A549 (cell line): ENCODE measurements around the gene MAP7D2. TPM values are rescaled to one million over a fixed set of nuclear protein-coding genes. Genes with fewer than 3 reads are reported as not detected.

ENCODE experiments used
- ATAC-seq, 2 experiments: fragments of 200-7000 bp in 1 of 2; fragments of >200 bp in 1 of 2; cut with Nextera tagmentation in 1 of 2; cut with Tn5 transposase in 1 of 2; 3 replicates each; pipeline versions ENCODE4 v1.8.0 to v1.9.1; 2018 to 2020; ENCODE audit warnings: mild to moderate bottlenecking in 1 of 2, moderate library complexity in 1 of 2
- CTCF ChIA-PET: fragments of 300-600 bp; sonication (Branson Sonifier 250); formaldehyde crosslinking; extraction: SDS; loops from one replicate; lab custom pipeline; 2021; ENCODE audit warnings: antibody characterized with exemption, inconsistent platforms; lab: Yijun Ruan, JAX
- POLR2A ChIA-PET: fragments of 350-600 bp; formaldehyde crosslinking; extraction: SDS; loops from one replicate; lab custom pipeline; 2021; ENCODE audit warnings: antibody characterized with exemption, inconsistent platforms; lab: Yijun Ruan, JAX
- DNase-seq, 2 experiments: peaks; one replicate each; pipeline versions ENCODE4 v3.0.0 to v3.0.0-alpha.2; 2011 to 2016; ENCODE audit warnings: low read depth in 1 of 2, low spot score in 1 of 2
- FAIRE-seq: peaks from 2 replicates; lab custom pipeline; 2011; peaks lifted over from hg19 to GRCh38; lab: Jason Lieb, UNC
- H3K27ac ChIP-seq, 2 experiments: fragments of >200 bp; sonication (Bioruptor Twin); formaldehyde crosslinking; 3 replicates each; pipeline ENCODE4 v1.5.1; 2016 to 2017
- H3K4me1 ChIP-seq: fragments of >200 bp; sonication (Bioruptor Twin); formaldehyde crosslinking; 3 replicates; pipeline ENCODE4 v1.6.1; 2016
- H3K4me2 ChIP-seq: fragments of >200 bp; sonication (Bioruptor Twin); formaldehyde crosslinking; 3 replicates; pipeline ENCODE4 v1.6.1; 2016
- H3K4me3 ChIP-seq: fragments of >200 bp; sonication (Bioruptor Twin); formaldehyde crosslinking; 3 replicates; pipeline ENCODE4 v1.5.1; 2016
- H3K9me3 ChIP-seq: fragments of >200 bp; sonication (Bioruptor Twin); formaldehyde crosslinking; 3 replicates; pipeline ENCODE4 v1.6.1; 2016
- CEBPB ChIP-seq, 2 experiments: fragments of >200 bp in 1 of 2; sonication (Bioruptor Twin) in 1 of 2; formaldehyde crosslinking in 1 of 2; IDR thresholded peaks; 2 replicates each; pipeline ENCODE4 v1.6.1; 2012 to 2016
- EHF ChIP-seq: fragments of 250-450 bp; sonication (Bioruptor Pico); IDR thresholded peaks from 2 replicates; pipeline ENCODE4 v1.5.0; 2020; ENCODE audit warnings: mild to moderate bottlenecking
- FOSL2 ChIP-seq, 2 experiments: fragments of 450-650 bp in 1 of 2; fragments of >200 bp in 1 of 2; sonication (Bioruptor Twin) in 1 of 2; formaldehyde crosslinking; IDR thresholded peaks; 2 replicates each; pipeline versions ENCODE4 v1.5.0 to v1.6.1; 2016 to 2020; ENCODE audit warnings: mild to moderate bottlenecking in 1 of 2, moderate library complexity in 1 of 2
- FOXS1 ChIP-seq: fragments of 250-450 bp; sonication (Bioruptor Pico); IDR thresholded peaks from 2 replicates; pipeline ENCODE4 v1.5.0; 2020; ENCODE audit warnings: mild to moderate bottlenecking, moderate library complexity
- HOXA7 ChIP-seq: fragments of 250-450 bp; sonication (Bioruptor Pico); IDR thresholded peaks from 2 replicates; pipeline ENCODE4 v1.5.0; 2020; ENCODE audit warnings: mild to moderate bottlenecking, moderate library complexity
- HOXB13 ChIP-seq: fragments of 250-450 bp; sonication (Bioruptor Pico); IDR thresholded peaks from 2 replicates; pipeline ENCODE4 v1.5.0; 2020; ENCODE audit warnings: low read depth, mild to moderate bottlenecking, moderate library complexity
- HOXB5 ChIP-seq: fragments of 250-450 bp; sonication (Bioruptor Pico); IDR thresholded peaks from 2 replicates; pipeline ENCODE4 v1.5.0; 2020; ENCODE audit warnings: mild to moderate bottlenecking, moderate library complexity
- JUN ChIP-seq, 2 experiments: fragments of >200 bp; sonication (Bioruptor Twin); formaldehyde crosslinking; IDR thresholded peaks; 2 replicates in 1 of 2; 3 replicates in 1 of 2; pipeline ENCODE4 v1.6.1; 2016 to 2017
- MAFK ChIP-seq: fragments of 450-650 bp; IDR thresholded peaks from 2 replicates; pipeline ENCODE4 v1.6.1; 2014; ENCODE audit not compliant: partially characterized antibody
- MAZ ChIP-seq: fragments of 150-350 bp; IDR thresholded peaks from 2 replicates; pipeline ENCODE4 v1.6.1; 2014; ENCODE audit warnings: antibody characterized with exemption, low read depth, low read length, borderline replicate concordance
- MYC ChIP-seq: IDR thresholded peaks from 2 replicates; pipeline ENCODE4 v1.6.1; 2012; ENCODE audit warnings: mild to moderate bottlenecking, inconsistent platforms, low read length, improper control_type of control experiment, borderline replicate concordance
- NFE2L2 ChIP-seq: fragments of 150-350 bp; conservative IDR thresholded peaks from 2 replicates; pipeline ENCODE4 v1.6.1; 2014; ENCODE audit warnings: low read length
- NPAS2 ChIP-seq: fragments of 250-450 bp; sonication (Bioruptor Pico); IDR thresholded peaks from 2 replicates; pipeline ENCODE4 v1.8.0; 2022; ENCODE audit warnings: mild to moderate bottlenecking, moderate library complexity, borderline replicate concordance
- PHF8 ChIP-seq: fragments of 200-600 bp; sonication (generic); IDR thresholded peaks from 2 replicates; pipeline ENCODE4 v1.6.1; 2016; ENCODE audit warnings: low read depth, mild to moderate bottlenecking, antibody characterized with exemption, moderate library complexity, borderline replicate concordance
- RARB ChIP-seq: fragments of 250-450 bp; sonication (Bioruptor Pico); IDR thresholded peaks from 2 replicates; pipeline ENCODE4 v1.8.0; 2021; ENCODE audit warnings: mild to moderate bottlenecking, moderate library complexity
- RNF2 ChIP-seq: fragments of 200-600 bp; sonication (generic); IDR thresholded peaks from 2 replicates; pipeline ENCODE4 v1.6.1; 2016; ENCODE audit warnings: low read depth, mild to moderate bottlenecking, antibody characterized with exemption, moderate library complexity, borderline replicate concordance
- ZNF302 ChIP-seq: fragments of 250-450 bp; sonication (Bioruptor Pico); IDR thresholded peaks from 2 replicates; pipeline ENCODE4 v1.9.0; 2021; ENCODE audit warnings: inconsistent platforms, mild to moderate bottlenecking, moderate library complexity
- ZSCAN20 ChIP-seq: fragments of 250-450 bp; sonication (Bioruptor Pico); IDR thresholded peaks from 2 replicates; pipeline ENCODE4 v1.8.0; 2022; ENCODE audit warnings: mild to moderate bottlenecking, moderate library complexity
- WGBS: methylation state at CpG from one replicate; pipeline ENCODE4 v1.1.6; 2017; ENCODE audit errors: missing lambda C conversion rate; 5-methylcytosine and 5-hydroxymethylcytosine counted together
- polyA plus RNA-seq, 4 experiments: library from polyadenylated mRNA; depleted of rRNA in 3 of 4; stranded (reverse); fragments of >200 nt; fragmentation: RNase III in 1 of 4; extraction: RNeasy Plus Mini Kit Qiagen cat#74134 plus additional on column Dnase treatment in 1 of 4; gene quantifications; 2 replicates in 3 of 4; 3 replicates in 1 of 4; pipeline ENCODE4 v1.2.3, GENCODE V29; 2011 to 2017
- TF ChIP-seq, protein P1 (sequence below): fragments of >200 bp; sonication (Bioruptor Twin); formaldehyde crosslinking; IDR thresholded peaks from 3 replicates; pipeline ENCODE4 v1.6.1; 2016
- TF ChIP-seq, protein P2 (sequence below): fragments of 450-650 bp; IDR thresholded peaks from 2 replicates; pipeline ENCODE4 v1.6.1; 2014; ENCODE audit warnings: antibody characterized with exemption
- TF ChIP-seq, protein P3 (sequence below): fragments of 250-450 bp; sonication (Bioruptor Pico); IDR thresholded peaks from 2 replicates; pipeline ENCODE4 v1.5.0; 2021; ENCODE audit warnings: mild to moderate bottlenecking, moderate library complexity, borderline replicate concordance

The MAP7D2 gene
- polyA plus RNA-seq, 2 of the 4 experiments (the other 2 are of a cell fraction): 9.4 to 11.6 TPM

DNA sequence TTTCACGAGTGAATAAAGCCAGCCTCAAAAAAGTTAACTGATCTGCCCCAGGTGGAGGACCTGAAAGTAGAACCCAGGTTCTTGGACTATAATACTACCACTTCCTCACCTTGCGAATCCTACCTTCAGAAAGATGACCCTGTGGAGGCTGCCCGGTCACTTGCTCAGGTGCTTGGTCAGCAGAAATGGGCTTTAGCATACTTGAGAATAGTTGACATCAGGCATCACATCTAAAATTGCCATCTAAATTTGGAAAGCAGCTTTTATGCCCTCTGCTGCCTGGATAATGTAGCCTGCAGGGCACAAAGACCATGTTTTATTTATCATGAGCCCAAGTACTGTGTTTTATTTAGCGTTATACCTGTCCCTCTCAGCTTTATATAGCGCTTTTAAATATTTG lies 128.9 kb downstream of the MAP7D2 start:
- no peak for DNase-seq
- peaks cover 4% of the 10 kb centered on the region; the same call in 1 of the 3 replicates for H3K9me3 ChIP-seq
- TF ChIP-seq MAFK (peak; percentile 85), JUN (IDR thresholded peaks at IDR 0.05) (no peak)
- ChIA-PET POLR2A (no interaction called here), CTCF (interaction anchor here (1.4 to 1.9 kb wide), 3 partner anchors 10 to 83 kb away, joined by 3 to 6 read pairs (median 3); no protein-coding TSS in a partner anchor)
- H3K4me1 ChIP-seq: peaks cover 20% of the 10 kb centered on the region; the same call in 2 of the 3 replicates
- no peak overlapping the region for H3K4me2 ChIP-seq
- no peak for ATAC-seq
- WGBS: 97% methylated on average over 5 of the region's 5 CpGs
- no peak for FAIRE-seq
- no peak overlapping the region for H3K4me3 ChIP-seq
- no peak overlapping the region for H3K27ac ChIP-seq

DNA sequence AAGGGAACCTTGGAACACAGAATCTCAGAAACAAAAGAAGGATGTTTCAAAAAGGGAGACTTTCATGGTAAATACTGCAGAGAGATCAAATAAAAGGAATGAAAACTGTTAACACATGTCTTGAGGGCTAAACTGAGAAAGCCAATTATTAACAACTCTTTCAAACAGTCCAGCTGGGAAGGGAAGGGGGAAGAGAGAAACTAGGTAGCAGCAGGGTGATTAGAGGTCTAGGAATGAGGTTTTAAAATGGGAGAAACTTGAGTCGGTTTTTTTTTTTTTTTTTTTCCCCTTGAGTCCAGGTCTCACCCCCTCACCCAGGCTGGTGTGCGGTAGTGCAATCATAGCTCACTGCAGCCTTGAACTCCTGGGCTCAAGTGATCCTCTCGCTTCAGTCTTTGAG lies 130.2 kb downstream of the MAP7D2 start:
- Histone ChIP-seq H3K9me3 (peaks cover 4% of the 10 kb centered on the region; the same call in 1 of the 3 replicates), H3K27ac (no peak overlapping the region), H3K4me3 (no peak overlapping the region), H3K4me1 (peaks cover 26% of the 10 kb centered on the region; the same call in 2 of the 3 replicates), H3K4me2 (no peak overlapping the region)
- DNase-seq (no peak), ATAC-seq (no peak), FAIRE-seq (no peak)
- ChIA-PET CTCF (interaction anchor here (0.6 to 1.9 kb wide), 2 partner anchors 9 to 72 kb away, joined by 3 to 6 read pairs; no protein-coding TSS in a partner anchor), POLR2A (no interaction called here)
- no peak for TF ChIP-seq CEBPB (IDR thresholded peaks at IDR 0.05)
- TF ChIP-seq, protein P1, sequence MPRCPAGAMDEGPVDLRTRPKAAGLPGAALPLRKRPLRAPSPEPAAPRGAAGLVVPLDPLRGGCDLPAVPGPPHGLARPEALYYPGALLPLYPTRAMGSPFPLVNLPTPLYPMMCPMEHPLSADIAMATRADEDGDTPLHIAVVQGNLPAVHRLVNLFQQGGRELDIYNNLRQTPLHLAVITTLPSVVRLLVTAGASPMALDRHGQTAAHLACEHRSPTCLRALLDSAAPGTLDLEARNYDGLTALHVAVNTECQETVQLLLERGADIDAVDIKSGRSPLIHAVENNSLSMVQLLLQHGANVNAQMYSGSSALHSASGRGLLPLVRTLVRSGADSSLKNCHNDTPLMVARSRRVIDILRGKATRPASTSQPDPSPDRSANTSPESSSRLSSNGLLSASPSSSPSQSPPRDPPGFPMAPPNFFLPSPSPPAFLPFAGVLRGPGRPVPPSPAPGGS: no peak
- TF ChIP-seq MYC: no peak
- TF ChIP-seq, protein P2, sequence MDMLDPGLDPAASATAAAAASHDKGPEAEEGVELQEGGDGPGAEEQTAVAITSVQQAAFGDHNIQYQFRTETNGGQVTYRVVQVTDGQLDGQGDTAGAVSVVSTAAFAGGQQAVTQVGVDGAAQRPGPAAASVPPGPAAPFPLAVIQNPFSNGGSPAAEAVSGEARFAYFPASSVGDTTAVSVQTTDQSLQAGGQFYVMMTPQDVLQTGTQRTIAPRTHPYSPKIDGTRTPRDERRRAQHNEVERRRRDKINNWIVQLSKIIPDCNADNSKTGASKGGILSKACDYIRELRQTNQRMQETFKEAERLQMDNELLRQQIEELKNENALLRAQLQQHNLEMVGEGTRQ: no peak
- TF ChIP-seq HOXB13: no peak
- no peak for TF ChIP-seq MAFK
- no peak for TF ChIP-seq EHF
- TF ChIP-seq FOSL2 (IDR thresholded peaks at IDR 0.05): no peak
- TF ChIP-seq FOSL2 (CRISPR knock-in tag; IDR thresholded peaks at IDR 0.05): no peak
- no peak for TF ChIP-seq FOXS1 (CRISPR knock-in tag)
- TF ChIP-seq RNF2: no peak
- TF ChIP-seq RARB: no peak
- no peak for TF ChIP-seq PHF8
- TF ChIP-seq NPAS2 (CRISPR knock-in tag): no peak
- TF ChIP-seq NFE2L2: no peak
- TF ChIP-seq ZNF302 (CRISPR knock-in tag): no peak
- TF ChIP-seq HOXB5 (CRISPR knock-in tag): no peak
- no peak for TF ChIP-seq HOXA7 (CRISPR knock-in tag)
- TF ChIP-seq MAZ: no peak
- 70% methylated on average over 3 of the region's 3 CpGs for WGBS

DNA sequence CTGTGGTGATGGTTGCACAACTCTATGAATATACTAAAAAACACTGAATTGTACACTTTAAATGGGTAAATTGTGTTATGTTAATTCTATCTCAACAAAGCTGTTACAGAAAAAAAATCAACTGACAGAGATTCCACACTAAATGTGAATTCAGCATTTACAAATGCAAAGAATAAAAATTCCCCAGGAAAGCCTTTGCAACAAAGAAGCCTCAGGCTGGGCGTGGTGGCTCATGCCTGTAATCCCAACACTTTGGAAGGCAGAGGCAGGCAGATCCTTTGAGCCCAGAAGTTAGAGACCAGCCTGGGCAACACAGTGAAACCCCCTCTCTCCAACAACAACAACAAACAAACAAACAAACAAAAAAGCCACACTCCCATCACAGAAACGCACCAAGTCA lies 134.8 kb downstream of the MAP7D2 start:
- POLR2A ChIA-PET: no interaction called here
- no peak for FAIRE-seq
- CTCF ChIA-PET: no interaction called here

More for the DNA sequence above, 134.8 kb downstream of the MAP7D2 start:
- 88% methylated on average over 2 of the region's 2 CpGs for WGBS
- Histone ChIP-seq H3K4me1 (peaks cover 12% of the 10 kb centered on the region; the same call in 1 of the 3 replicates), H3K9me3 (peaks cover 13% of the 10 kb centered on the region; the same call in 2 of the 3 replicates), H3K27ac (no peak overlapping the region), H3K4me2 (no peak overlapping the region), H3K4me3 (no peak overlapping the region)
- no peak for TF ChIP-seq ZSCAN20 (CRISPR knock-in tag)
- TF ChIP-seq, protein P3, sequence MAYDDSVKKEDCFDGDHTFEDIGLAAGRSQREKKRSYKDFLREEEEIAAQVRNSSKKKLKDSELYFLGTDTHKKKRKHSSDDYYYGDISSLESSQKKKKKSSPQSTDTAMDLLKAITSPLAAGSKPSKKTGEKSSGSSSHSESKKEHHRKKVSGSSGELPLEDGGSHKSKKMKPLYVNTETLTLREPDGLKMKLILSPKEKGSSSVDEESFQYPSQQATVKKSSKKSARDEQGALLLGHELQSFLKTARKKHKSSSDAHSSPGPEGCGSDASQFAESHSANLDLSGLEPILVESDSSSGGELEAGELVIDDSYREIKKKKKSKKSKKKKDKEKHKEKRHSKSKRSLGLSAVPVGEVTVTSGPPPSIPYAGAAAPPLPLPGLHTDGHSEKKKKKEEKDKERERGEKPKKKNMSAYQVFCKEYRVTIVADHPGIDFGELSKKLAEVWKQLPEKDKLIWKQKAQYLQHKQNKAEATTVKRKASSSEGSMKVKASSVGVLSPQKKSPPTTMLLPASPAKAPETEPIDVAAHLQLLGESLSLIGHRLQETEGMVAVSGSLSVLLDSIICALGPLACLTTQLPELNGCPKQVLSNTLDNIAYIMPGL: no peak
- ATAC-seq: no peak
- no peak for DNase-seq
